ENCODE measurements around the gene PDPN. TPM values are rescaled to one million over a fixed set of nuclear protein-coding genes. Genes with fewer than 3 reads are reported as not detected.

The PDPN gene
- total and polyA plus RNA-seq, 9 of the 15 experiments (the other 6 are each of a cell fraction or from before 2014, with no cell fraction given): 0.11 TPM; not detected in 8

DNA sequence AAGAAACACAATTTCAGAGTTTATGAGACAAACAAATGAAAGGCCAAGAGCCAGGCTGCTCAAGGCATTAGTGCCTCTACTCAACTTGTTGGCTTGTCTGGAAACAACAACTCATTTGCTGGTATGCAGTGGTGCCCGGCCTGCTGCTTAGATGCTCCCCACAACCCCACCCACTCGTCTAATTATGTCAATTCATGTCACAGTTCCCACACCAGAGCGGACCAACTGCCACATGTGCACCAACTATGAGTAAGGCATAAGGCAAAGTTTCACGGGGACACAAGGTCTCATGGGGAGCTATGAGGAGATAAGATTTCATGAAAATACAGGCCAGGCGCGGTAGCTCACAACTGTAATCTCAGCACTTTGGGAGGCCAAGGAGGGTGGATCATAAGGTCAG lies 35.4 kb upstream of the PDPN start:
- in situ Hi-C loops (cut with MboI): no loop called here
- ATAC-seq (no peak), DNase-seq (ENCODE audit: extremely low read depth in 1 of 4, low spot score in 3 of 4) (no peak), FAIRE-seq (no peak)
- H3K9ac ChIP-seq (ENCODE audit: insufficient read depth in 1 of 2, low read depth in 2 of 2, low read length in 2 of 2): no peak overlapping the region
- ChIA-PET CTCF (ENCODE audit: low intra/inter-chr PET ratio) (no interaction called here), POLR2A (no interaction called here)
- no peak overlapping the region for H3K4me2 ChIP-seq (ENCODE audit: insufficient read depth, low read length)
- intact Hi-C loops (cut with micrococcal nuclease): no loop called here
- no peaks in the 10 kb centered on the region for H4K20me1 ChIP-seq (replicated peaks; ENCODE audit: control insufficient read depth, insufficient read depth, low read length)
- H3K27me3 ChIP-seq (ENCODE audit: control insufficient read depth in 2 of 2, insufficient read depth in 2 of 2, low read length in 2 of 2): peaks cover under 1 to 36% of the 10 kb centered on the region in 2 experiments; a peak in 3 of 5 replicates
- H3K9me1 ChIP-seq (ENCODE audit: control insufficient read depth, insufficient read depth, low read length): no peaks in the 10 kb centered on the region
- H3K9me3 ChIP-seq (replicated peaks; ENCODE audit: control insufficient read depth, insufficient read depth, low read depth, low read length): no peaks in the 10 kb centered on the region
- WGBS (ENCODE audit: insufficient coverage, low coverage, missing lambda C conversion rate): 2% methylated on average over 6 of the region's 6 CpGs
- no peak overlapping the region for H3K4me3 ChIP-seq
- no peaks in the 10 kb centered on the region for H3K79me2 ChIP-seq (ENCODE audit: control insufficient read depth, insufficient read depth, low read length)
- no peak overlapping the region for H3K27ac ChIP-seq (ENCODE audit: extremely low read depth, low read depth, low read length)
- H3K4me1 ChIP-seq (replicated peaks in 1 of 2; ENCODE audit: control insufficient read depth in 2 of 2, insufficient read depth in 2 of 2, low read length in 2 of 2): no peaks in the 10 kb centered on the region
- BruUV-seq (replicated peaks): no TSS peak
- H3K36me3 ChIP-seq (ENCODE audit: control insufficient read depth, insufficient read depth, low read length): no peaks in the 10 kb centered on the region
- no peak overlapping the region for H2AFZ ChIP-seq (ENCODE audit: low read depth, low read length)
- TF ChIP-seq SRSF9 (IDR thresholded peaks at IDR 0.05; ENCODE audit: borderline replicate concordance, low read depth, low read length): no peak
- TF ChIP-seq MYNN (IDR thresholded peaks at IDR 0.05): no peak
- no peak for TF ChIP-seq MYNN (CRISPR knock-in tag; IDR thresholded peaks at IDR 0.05)
- no peak for TF ChIP-seq CBX3 (IDR thresholded peaks at IDR 0.05; ENCODE audit: borderline replicate concordance in 1 of 2, low read length in 2 of 2)

DNA sequence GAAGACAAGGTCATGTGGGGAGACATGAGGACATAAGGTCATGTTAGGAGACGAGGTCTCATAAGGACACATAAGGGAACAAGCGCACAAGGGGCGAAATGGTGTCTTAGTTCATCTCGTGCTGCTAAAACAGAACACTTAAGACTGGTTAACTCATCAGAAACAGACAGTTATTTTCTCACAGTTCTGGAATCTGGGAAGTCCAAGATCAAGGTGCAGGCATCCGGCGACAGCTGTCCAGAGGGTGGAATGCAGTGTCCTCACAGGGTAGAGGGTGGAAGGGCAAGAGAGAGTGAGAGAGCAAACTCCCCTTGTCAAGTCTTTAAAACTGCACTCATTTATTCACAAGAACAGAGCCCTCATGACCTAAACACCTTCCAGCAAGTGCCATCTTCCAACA lies 34.6 kb upstream of the PDPN start:
- ChIA-PET POLR2A (interaction anchor here (0.8 kb wide), 1 partner anchor 11 kb away, joined by 4 read pairs; no protein-coding TSS in a partner anchor), CTCF (ENCODE audit: low intra/inter-chr PET ratio) (no interaction called here)
- H3K4me2 ChIP-seq (ENCODE audit: insufficient read depth, low read length): no peak overlapping the region
- ATAC-seq (no peak), FAIRE-seq (no peak), DNase-seq (ENCODE audit: extremely low read depth in 1 of 4, low spot score in 3 of 4) (no peak)
- in situ Hi-C loops (cut with MboI) (no loop called here), intact Hi-C loops (cut with micrococcal nuclease) (no loop called here)
- WGBS (ENCODE audit: insufficient coverage, low coverage, missing lambda C conversion rate): 0% methylated on average over 6 of the region's 6 CpGs
- no peak overlapping the region for H3K9ac ChIP-seq (ENCODE audit: insufficient read depth in 1 of 2, low read depth in 2 of 2, low read length in 2 of 2)
- H3K9me3 ChIP-seq (replicated peaks; ENCODE audit: control insufficient read depth, insufficient read depth, low read depth, low read length): no peaks in the 10 kb centered on the region
- peaks cover 5 to 36% of the 10 kb centered on the region in 2 experiments; a peak in 3 of 5 replicates for H3K27me3 ChIP-seq (ENCODE audit: control insufficient read depth in 2 of 2, insufficient read depth in 2 of 2, low read length in 2 of 2)
- H3K79me2 ChIP-seq (ENCODE audit: control insufficient read depth, insufficient read depth, low read length): no peaks in the 10 kb centered on the region
- H3K9me1 ChIP-seq (ENCODE audit: control insufficient read depth, insufficient read depth, low read length): no peaks in the 10 kb centered on the region
- no peak overlapping the region for H3K4me3 ChIP-seq
- no peak overlapping the region for H2AFZ ChIP-seq (ENCODE audit: low read depth, low read length)
- H4K20me1 ChIP-seq (replicated peaks; ENCODE audit: control insufficient read depth, insufficient read depth, low read length): no peaks in the 10 kb centered on the region
- BruUV-seq (replicated peaks): no TSS peak
- H3K27ac ChIP-seq (ENCODE audit: extremely low read depth, low read depth, low read length): no peak overlapping the region
- H3K36me3 ChIP-seq (ENCODE audit: control insufficient read depth, insufficient read depth, low read length): no peaks in the 10 kb centered on the region
- H3K4me1 ChIP-seq (replicated peaks in 1 of 2; ENCODE audit: control insufficient read depth in 2 of 2, insufficient read depth in 2 of 2, low read length in 2 of 2): no peaks in the 10 kb centered on the region
- TF ChIP-seq YY1 (IDR thresholded peaks at IDR 0.05; ENCODE audit: borderline replicate concordance in 1 of 3, control insufficient read depth in 1 of 3, extremely low read depth in 1 of 3, insufficient read depth in 3 of 3, insufficient read length in 1 of 3, insufficient replicate concordance in 2 of 3, low read depth in 1 of 3, low read length in 2 of 3): no peak
- no peak for TF ChIP-seq SLC30A9 (CRISPR knock-in tag; IDR thresholded peaks at IDR 0.05)
- TF ChIP-seq PYGO2 (tag; IDR thresholded peaks at IDR 0.05): no peak
- TF ChIP-seq SMAD4 (CRISPR knock-in tag; conservative IDR thresholded peaks at IDR 0.05): no peak
- TF ChIP-seq KHSRP (IDR thresholded peaks at IDR 0.05): no peak
- TF ChIP-seq IFI16 (CRISPR knock-in tag; IDR thresholded peaks at IDR 0.05): no peak
- no peak for TF ChIP-seq RBM25 (IDR thresholded peaks at IDR 0.05; ENCODE audit: low read depth, low read length, severe bottlenecking)
- TF ChIP-seq, protein P1, sequence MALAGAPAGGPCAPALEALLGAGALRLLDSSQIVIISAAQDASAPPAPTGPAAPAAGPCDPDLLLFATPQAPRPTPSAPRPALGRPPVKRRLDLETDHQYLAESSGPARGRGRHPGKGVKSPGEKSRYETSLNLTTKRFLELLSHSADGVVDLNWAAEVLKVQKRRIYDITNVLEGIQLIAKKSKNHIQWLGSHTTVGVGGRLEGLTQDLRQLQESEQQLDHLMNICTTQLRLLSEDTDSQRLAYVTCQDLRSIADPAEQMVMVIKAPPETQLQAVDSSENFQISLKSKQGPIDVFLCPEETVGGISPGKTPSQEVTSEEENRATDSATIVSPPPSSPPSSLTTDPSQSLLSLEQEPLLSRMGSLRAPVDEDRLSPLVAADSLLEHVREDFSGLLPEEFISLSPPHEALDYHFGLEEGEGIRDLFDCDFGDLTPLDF (CRISPR knock-in tag; IDR thresholded peaks at IDR 0.05): no peak
- no peak for TF ChIP-seq ZNF124 (CRISPR knock-in tag; IDR thresholded peaks at IDR 0.05)
- TF ChIP-seq ESRRB (CRISPR knock-in tag; IDR thresholded peaks at IDR 0.05; ENCODE audit: borderline replicate concordance): no peak
- TF ChIP-seq GABPA (tag; conservative IDR thresholded peaks at IDR 0.05; ENCODE audit: low read depth): no peak
- TF ChIP-seq ZNF140 (CRISPR knock-in tag; IDR thresholded peaks at IDR 0.05): no peak
- no peak for TF ChIP-seq ZNF133 (CRISPR knock-in tag; IDR thresholded peaks at IDR 0.05)
- no peak for TF ChIP-seq BHLHE40 (IDR thresholded peaks at IDR 0.05; ENCODE audit: low read length)

Data from K562 (cell line).